K562 (cell line): ENCODE measurements around the gene RPAP2. TPM values are rescaled to one million over a fixed set of nuclear protein-coding genes. Genes with fewer than 3 reads are reported as not detected.

Experiments used
- ATAC-seq: fragments of 200-7000 bp; cut with Tn5 transposase; 3 replicates; pipeline ENCODE4 v1.9.1; 2020; ENCODE audit warnings: moderate library complexity
- BruUV-seq: library from RNA; stranded (reverse); fragments of 400-500 nt; replicated peaks from 2 replicates; lab custom pipeline; 2021; lab: Mats Ljungman, UMichigan
- CTCF ChIA-PET: fragments of 300-600 bp; formaldehyde crosslinking; extraction: SDS; loops from one replicate; lab custom pipeline; 2021; ENCODE audit warnings: low intra/inter-chr PET ratio; lab: Yijun Ruan, JAX
- POLR2A ChIA-PET: fragments of 300-600, 350-650 bp; sonication (Branson Sonifier 250); formaldehyde crosslinking; extraction: SDS; loops from one replicate; lab custom pipeline; 2021; ENCODE audit warnings: antibody characterized with exemption, inconsistent platforms; lab: Yijun Ruan, JAX
- DNase-seq, 4 experiments: peaks; one replicate each; pipeline versions ENCODE4 v3.0.0 to v3.0.0-alpha.2; 2011 to 2018; ENCODE audit warnings: low spot score in 3 of 4, mixed read lengths in 3 of 4; ENCODE audit errors: extremely low read depth in 1 of 4
- FAIRE-seq: peaks from 2 replicates; lab custom pipeline; 2011; peaks lifted over from hg19 to GRCh38; lab: Jason Lieb, UNC
- H2AFZ ChIP-seq: 2 replicates; pipeline ENCODE4 v1.6.0; 2011; ENCODE audit warnings: low read depth, low read length, control low read depth, inconsistent platforms
- H3K27ac ChIP-seq: fragments of 200-600 bp; 3 replicates; pipeline ENCODE4 v1.8.0; 2011; ENCODE audit warnings: low read depth, mild to moderate bottlenecking, control low read depth, inconsistent platforms, low read length, moderate library complexity, mixed read lengths; ENCODE audit errors: extremely low read depth
- H3K27me3 ChIP-seq, 2 experiments: fragments of 300-600 bp in 1 of 2; 2 replicates in 1 of 2; 3 replicates in 1 of 2; pipeline versions ENCODE4 v1.6.0 to v1.8.0; 2011; ENCODE audit warnings: inconsistent platforms in 2 of 2, low read length in 2 of 2, mild to moderate bottlenecking in 1 of 2, mixed read lengths in 1 of 2, moderate library complexity in 1 of 2; ENCODE audit not compliant: control insufficient read depth in 2 of 2, insufficient read depth in 2 of 2
- H3K36me3 ChIP-seq: fragments of 300-600 bp; 3 replicates; pipeline ENCODE4 v1.8.0; 2011; ENCODE audit warnings: mild to moderate bottlenecking, low read length, inconsistent platforms; ENCODE audit not compliant: control insufficient read depth, insufficient read depth
- H3K4me1 ChIP-seq, 2 experiments: fragments of 200-600 bp in 1 of 2; replicated peaks in 1 of 2; 2 replicates in 1 of 2; 3 replicates in 1 of 2; pipeline versions ENCODE4 v1.5.1 to v1.8.0; 2011; ENCODE audit warnings: inconsistent platforms in 2 of 2, low read length in 2 of 2, mild to moderate bottlenecking in 1 of 2, mixed read lengths in 1 of 2, moderate library complexity in 1 of 2; ENCODE audit not compliant: control insufficient read depth in 2 of 2, insufficient read depth in 2 of 2
- H3K4me2 ChIP-seq: 2 replicates; pipeline ENCODE4 v1.6.1; 2011; ENCODE audit warnings: low read length, control low read depth, inconsistent platforms, mixed read lengths; ENCODE audit not compliant: insufficient read depth
- H3K4me3 ChIP-seq: fragments of 200-600 bp; sonication (generic), shearing (Covaris generic); 2 replicates; pipeline ENCODE4 v1.5.1; 2016; ENCODE audit warnings: control low read depth, inconsistent platforms
- H3K79me2 ChIP-seq: fragments of 200-600 bp; 3 replicates; pipeline ENCODE4 v1.8.0; 2011; ENCODE audit warnings: low read length, inconsistent platforms; ENCODE audit not compliant: control insufficient read depth, insufficient read depth
- H3K9ac ChIP-seq, 2 experiments: 2 replicates each; pipeline versions ENCODE4 v1.6.0 to v1.6.1; 2011; ENCODE audit warnings: low read depth in 2 of 2, low read length in 2 of 2, control low read depth in 1 of 2, inconsistent platforms in 1 of 2, mild to moderate bottlenecking in 1 of 2, mixed read lengths in 1 of 2; ENCODE audit not compliant: insufficient read depth in 1 of 2
- H3K9me1 ChIP-seq: one replicate; pipeline ENCODE4 v1.6.0; 2011; ENCODE audit warnings: inconsistent platforms, mild to moderate bottlenecking, low read length, moderate library complexity; ENCODE audit not compliant: control insufficient read depth, insufficient read depth
- H3K9me3 ChIP-seq: replicated peaks from 2 replicates; pipeline ENCODE4 v1.5.1; 2011; ENCODE audit warnings: low read depth, low read length, inconsistent platforms; ENCODE audit not compliant: control insufficient read depth, insufficient read depth
- H4K20me1 ChIP-seq: replicated peaks from 2 replicates; pipeline ENCODE4 v1.6.1; 2011; ENCODE audit warnings: low read length, inconsistent platforms, mixed read lengths; ENCODE audit not compliant: control insufficient read depth, insufficient read depth
- CBX8 ChIP-seq: fragments of 200-600 bp; sonication (generic); IDR thresholded peaks from 2 replicates; pipeline ENCODE4 v1.6.1; 2012; ENCODE audit warnings: borderline replicate concordance, mixed run types, low read depth, mild to moderate bottlenecking, moderate library complexity, mixed read lengths, low read length, control low read depth, inconsistent platforms; ENCODE audit not compliant: poor library complexity, severe bottlenecking; ENCODE audit errors: extremely low read depth
- HEY1 ChIP-seq: fragments of 250-450 bp; sonication (Bioruptor Pico); IDR thresholded peaks from 2 replicates; pipeline ENCODE4 v1.5.0; 2020; ENCODE audit warnings: mild to moderate bottlenecking, moderate library complexity, borderline replicate concordance
- HOXB6 ChIP-seq: fragments of 250-450 bp; sonication (Bioruptor Pico); IDR thresholded peaks from 2 replicates; pipeline ENCODE4 v1.5.1; 2022; ENCODE audit warnings: mild to moderate bottlenecking, borderline replicate concordance
- KLF16 ChIP-seq: IDR thresholded peaks from 2 replicates; pipeline ENCODE4 v1.6.1; 2016; ENCODE audit warnings: antibody characterized with exemption
- MCM2 ChIP-seq: fragments of 450-650 bp; IDR thresholded peaks from 2 replicates; pipeline ENCODE4 v1.6.1; 2017; ENCODE audit warnings: low read depth, mild to moderate bottlenecking
- MEF2A ChIP-seq: IDR thresholded peaks from 2 replicates; pipeline ENCODE4 v1.6.1; 2011; ENCODE audit warnings: low read depth, mild to moderate bottlenecking, low read length, moderate library complexity; ENCODE audit not compliant: control insufficient read depth
- MTF1 ChIP-seq: fragments of 250-450 bp; sonication (Bioruptor Pico); IDR thresholded peaks from 2 replicates; pipeline ENCODE4 v1.9.0; 2021; ENCODE audit warnings: moderate library complexity, mild to moderate bottlenecking, inconsistent platforms, borderline replicate concordance
- NONO ChIP-seq, 2 experiments: fragments of 200-400 bp in 1 of 2; fragments of 450-650 bp in 1 of 2; formaldehyde crosslinking in 1 of 2; IDR thresholded peaks; 2 replicates each; pipeline ENCODE4 v1.6.1; 2017; ENCODE audit warnings: low read depth in 2 of 2, mild to moderate bottlenecking in 2 of 2, moderate library complexity in 2 of 2, low read length in 1 of 2
- OTX1 ChIP-seq: fragments of 450-650 bp; formaldehyde crosslinking; IDR thresholded peaks from 2 replicates; pipeline ENCODE4 v1.4.0; 2022; ENCODE audit warnings: mild to moderate bottlenecking
- PURB ChIP-seq: sonication (generic); formaldehyde crosslinking; IDR thresholded peaks from 2 replicates; pipeline ENCODE4 v1.9.0; 2021; ENCODE audit warnings: low read depth, mild to moderate bottlenecking, missing genetic modification reagents
- SNIP1 ChIP-seq: fragments of 450-650 bp; IDR thresholded peaks from 2 replicates; pipeline ENCODE4 v1.7.1; 2017; ENCODE audit warnings: low read depth, mild to moderate bottlenecking
- SUPT5H ChIP-seq: fragments of 450-650 bp; IDR thresholded peaks from 2 replicates; pipeline ENCODE4 v1.6.1; 2016
- TGIF2 ChIP-seq: sonication (generic); formaldehyde crosslinking; IDR thresholded peaks from 2 replicates; pipeline ENCODE4 v1.8.1; 2022; ENCODE audit warnings: mild to moderate bottlenecking, missing genetic modification reagents, moderate library complexity
- ZBED1 ChIP-seq: IDR thresholded peaks from 2 replicates; pipeline ENCODE4 v1.6.1; 2014
- ZNF146 ChIP-seq: IDR thresholded peaks from one replicate; pipeline ENCODE4 v1.6.1; 2018; ENCODE audit warnings: missing compliant biosample characterization; ENCODE audit not compliant: unreplicated experiment
- ZNF175 ChIP-seq: fragments of 200-800 bp; sonication (Bioruptor generic); IDR thresholded peaks from 2 replicates; pipeline ENCODE4 v1.6.1; 2016; ENCODE audit warnings: low read depth, mild to moderate bottlenecking, missing genetic modification characterization, missing compliant biosample characterization
- ZNF644 ChIP-seq: fragments of 200-800 bp; sonication (Bioruptor generic); IDR thresholded peaks from 2 replicates; pipeline ENCODE4 v1.6.1; 2016; ENCODE audit warnings: low read depth, missing genetic modification characterization, missing compliant biosample characterization
- WGBS: fragments of 100-300 bp; shearing (Covaris generic); methylation state at CpG from one replicate; pipeline ENCODE4 v1.1.6; 2016; ENCODE audit warnings: low coverage, mixed read lengths; ENCODE audit not compliant: insufficient coverage; ENCODE audit errors: missing lambda C conversion rate; 5-methylcytosine and 5-hydroxymethylcytosine counted together
- in situ Hi-C: fragments of 300-500 bp; cut with MboI; formaldehyde crosslinking; loops from 4 replicates; pipeline ENCODE4 v1.15.0; 2018; ENCODE audit warnings: inconsistent platforms, mixed read lengths
- intact Hi-C: fragments of 100-400 bp; cut with micrococcal nuclease; formaldehyde crosslinking; loops from 2 replicates; pipeline ENCODE4 v1.14.2; 2022
- polyA plus RNA-seq, 8 experiments: library from polyadenylated mRNA; depleted of rRNA in 4 of 8; stranded (reverse) in 5 of 8; unstranded in 3 of 8; fragments of >200 nt; fragmentation: Nextera tagmentation in 2 of 8; fragmentation: Illumina TruSeq in 1 of 8; extraction: Ambion mirVana in 2 of 8; extraction: Trizol in 1 of 8; gene quantifications; 2 replicates each; pipeline versions ENCODE4 v1.2.1 to v1.2.3, GENCODE V29; 2011 to 2014; ENCODE audit warnings: inconsistent platforms in 1 of 8, missing spikeins in 1 of 8
- total RNA-seq, 7 experiments: library from RNA; depleted of rRNA in 6 of 7; stranded (reverse); fragments of >200 nt in 6 of 7; fragmentation: Illumina TruSeq in 2 of 7; extraction: Trizol in 2 of 7; gene quantifications; 2 replicates each; pipeline versions ENCODE4 v1.2.1 to v1.2.3, GENCODE V29; 2011 to 2021; ENCODE audit warnings: low replicate concordance in 1 of 7
- TF ChIP-seq, protein P1 (sequence below): fragments of 250-450 bp; sonication (Bioruptor Pico); IDR thresholded peaks from 2 replicates; pipeline ENCODE4 v1.9.0; 2021; ENCODE audit warnings: mild to moderate bottlenecking
- TF ChIP-seq, protein P2 (sequence below): sonication (generic); IDR thresholded peaks from 2 replicates; pipeline ENCODE4 v1.6.1; 2016

RPAP2 gene
- total and polyA plus RNA-seq, 9 of the 15 experiments (the other 6 are each of a cell fraction or from before 2014, with no cell fraction given): 6.2 to 41.7 (median 28.7) TPM

DNA sequence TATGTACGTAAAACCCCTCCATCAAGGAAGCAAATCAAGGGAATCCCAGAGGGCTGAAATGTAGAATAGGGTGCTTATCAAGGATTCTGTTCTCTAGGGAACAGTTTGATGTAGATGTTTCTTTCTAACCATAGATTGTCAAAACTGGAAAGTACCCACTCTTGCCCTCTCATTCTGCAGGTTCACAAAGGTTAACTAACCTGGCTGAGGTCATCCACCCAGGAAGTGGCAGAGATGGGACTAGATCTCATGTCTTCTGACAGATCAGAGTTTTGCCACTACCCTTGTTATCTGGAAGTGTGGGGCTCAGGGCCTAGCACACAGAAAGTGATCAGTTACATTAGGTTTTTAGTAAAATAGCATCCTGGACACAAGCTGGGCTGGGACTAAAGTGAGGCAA lies 140.4 kb downstream of the RPAP2 start:
- BruUV-seq: no TSS peak
- in situ Hi-C loops (no loop called here), intact Hi-C loops (no loop called here)
- Histone ChIP-seq H3K9me3 (no peaks in the 10 kb centered on the region; the same call in 1 of the 2 replicates), H4K20me1 (no peaks in the 10 kb centered on the region), H3K9ac (no peak overlapping the region), H2AFZ (no peak overlapping the region), H3K36me3 (no peaks in the 10 kb centered on the region), H3K4me1 (peaks cover 0 to 4% of the 10 kb centered on the region in 2 experiments; a peak in 2 of 5 replicates), H3K27me3 (no peaks in the 10 kb centered on the region), H3K27ac (no peak overlapping the region), H3K4me2 (no peak overlapping the region), H3K4me3 (no peak overlapping the region), H3K9me1 (no peaks in the 10 kb centered on the region), H3K79me2 (no peaks in the 10 kb centered on the region)
- no peak for FAIRE-seq
- WGBS: 69% methylated on average over 1 of the region's 1 CpG
- CTCF ChIA-PET: no interaction called here
- POLR2A ChIA-PET: no interaction called here
- no peak for DNase-seq
- no peak for ATAC-seq
- TF ChIP-seq KLF16 (no peak), MTF1 (CRISPR knock-in tag) (no peak), MCM2 (no peak), NONO (IDR thresholded peaks at IDR 0.05; ENCODE audit: low read depth in 2 of 2, low read length in 1 of 2) (no peak), OTX1 (CRISPR knock-in tag) (no peak), TGIF2 (no peak), PURB (CRISPR knock-in tag) (no peak), HOXB6 (CRISPR knock-in tag) (no peak), ZBED1 (no peak), ZNF175 (CRISPR knock-in tag) (no peak), SNIP1 (no peak), MEF2A (no peak), CBX8 (no peak), HEY1 (CRISPR knock-in tag) (no peak), SUPT5H (no peak), ZNF146 (CRISPR knock-in tag) (no peak), ZNF644 (no peak)
- TF ChIP-seq, protein P1, sequence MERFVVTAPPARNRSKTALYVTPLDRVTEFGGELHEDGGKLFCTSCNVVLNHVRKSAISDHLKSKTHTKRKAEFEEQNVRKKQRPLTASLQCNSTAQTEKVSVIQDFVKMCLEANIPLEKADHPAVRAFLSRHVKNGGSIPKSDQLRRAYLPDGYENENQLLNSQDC (CRISPR knock-in tag): no peak
- TF ChIP-seq, protein P2, sequence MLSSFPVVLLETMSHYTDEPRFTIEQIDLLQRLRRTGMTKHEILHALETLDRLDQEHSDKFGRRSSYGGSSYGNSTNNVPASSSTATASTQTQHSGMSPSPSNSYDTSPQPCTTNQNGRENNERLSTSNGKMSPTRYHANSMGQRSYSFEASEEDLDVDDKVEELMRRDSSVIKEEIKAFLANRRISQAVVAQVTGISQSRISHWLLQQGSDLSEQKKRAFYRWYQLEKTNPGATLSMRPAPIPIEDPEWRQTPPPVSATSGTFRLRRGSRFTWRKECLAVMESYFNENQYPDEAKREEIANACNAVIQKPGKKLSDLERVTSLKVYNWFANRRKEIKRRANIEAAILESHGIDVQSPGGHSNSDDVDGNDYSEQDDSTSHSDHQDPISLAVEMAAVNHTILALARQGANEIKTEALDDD: no peak
